Adipocyte (in vitro differentiated cells): ENCODE measurements around the gene FAM25C.
"Not testable (repeated sequence)": the region's sequence is repeated elsewhere in the genome, so short reads cannot be mapped to it uniquely, and the experiment has no call there.

Source experiments
- DNase-seq: peaks from one replicate; pipeline ENCODE4 v3.0.0-alpha.2; 2015; ENCODE audit warnings: low read depth
- H3K27me3 ChIP-seq: replicated peaks from 2 replicates; pipeline ENCODE4 v1.7.0; 2013; ENCODE audit warnings: mild to moderate bottlenecking, low read length, moderate library complexity; ENCODE audit not compliant: control insufficient read depth, insufficient read depth
- H3K36me3 ChIP-seq: 2 replicates; pipeline ENCODE4 v1.7.0; 2013; ENCODE audit warnings: low read length, mild to moderate bottlenecking, moderate library complexity; ENCODE audit not compliant: control insufficient read depth, insufficient read depth, severe bottlenecking
- H3K4me1 ChIP-seq: 2 replicates; pipeline ENCODE4 v1.7.0; 2013; ENCODE audit warnings: mild to moderate bottlenecking, low read length, moderate library complexity; ENCODE audit not compliant: control insufficient read depth, insufficient read depth
- H3K4me3 ChIP-seq: 2 replicates; pipeline ENCODE4 v1.7.0; 2013; ENCODE audit warnings: mild to moderate bottlenecking, low read length, moderate library complexity
- H3K9ac ChIP-seq: 2 replicates; pipeline ENCODE4 v1.7.0; 2013; ENCODE audit warnings: mild to moderate bottlenecking, low read length, moderate library complexity
- H3K9me3 ChIP-seq: 2 replicates; pipeline ENCODE4 v1.7.0; 2013; ENCODE audit warnings: mild to moderate bottlenecking, low read length, moderate library complexity; ENCODE audit not compliant: control insufficient read depth

Gene FAM25C

DNA sequence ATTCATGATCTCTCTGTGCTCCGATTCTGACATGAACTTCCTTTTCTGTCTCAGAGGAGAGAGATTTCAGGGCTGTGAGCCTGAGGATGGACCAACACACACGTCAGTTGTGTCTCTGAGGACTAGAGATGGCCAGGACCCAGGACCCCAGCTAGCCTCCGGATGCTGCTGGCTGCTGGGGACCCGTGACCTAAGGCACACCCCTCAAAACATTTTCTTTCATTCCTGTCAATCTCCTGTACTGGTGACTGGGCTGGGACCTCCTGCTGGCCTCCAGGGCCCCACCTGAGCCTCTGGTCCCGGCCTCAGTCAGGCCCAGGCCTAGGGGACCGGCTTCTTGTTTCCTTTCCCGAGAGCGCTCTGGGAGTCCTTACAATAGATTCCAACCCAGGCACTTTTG lies 42.4 kb downstream of the FAM25C start:
- not testable (repeated sequence) for H3K9ac ChIP-seq, DNase-seq, H3K27me3 ChIP-seq, H3K4me1 ChIP-seq, H3K9me3 ChIP-seq, H3K4me3 ChIP-seq, H3K36me3 ChIP-seq

DNA sequence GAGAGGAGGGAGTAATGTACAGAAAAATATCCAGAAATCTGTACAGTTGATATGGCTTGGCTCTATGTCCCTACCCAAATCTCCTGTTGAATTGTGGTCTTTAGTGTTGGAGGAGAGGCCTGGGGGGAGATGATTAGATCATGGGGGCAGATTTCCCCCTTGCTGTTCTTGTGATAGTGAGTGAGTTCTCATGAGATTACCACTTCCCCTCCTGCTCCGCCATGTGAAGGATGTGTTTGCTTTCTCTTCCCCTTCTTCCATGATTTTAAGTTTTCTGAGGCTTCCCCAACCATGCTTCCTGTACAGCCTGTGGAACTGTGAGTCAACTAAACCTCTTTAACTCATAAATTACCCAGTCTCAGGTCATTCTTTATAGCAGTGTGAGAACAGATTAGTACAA lies 52.2 kb downstream of the FAM25C start:
- H3K36me3 ChIP-seq, H3K4me1 ChIP-seq, H3K9me3 ChIP-seq, DNase-seq, H3K9ac ChIP-seq, H3K27me3 ChIP-seq, H3K4me3 ChIP-seq: not testable (repeated sequence)
